Measurements from ENCODE around the gene ZBTB16.

Gene ZBTB16

GRCh38 chr11:114150671-114151070, 91.2 kb downstream of the ZBTB16 start:
- Mint-ChIP-seq H3K4me3 (no peak overlapping the region), H3K27ac (no peak overlapping the region), H3K27me3 (no peaks in the 10 kb centered on the region), H3K9me3 (no peaks in the 10 kb centered on the region), H3K36me3 (no peaks in the 10 kb centered on the region), H3K4me1 (peaks cover 44% of the 10 kb centered on the region)

DNA sequence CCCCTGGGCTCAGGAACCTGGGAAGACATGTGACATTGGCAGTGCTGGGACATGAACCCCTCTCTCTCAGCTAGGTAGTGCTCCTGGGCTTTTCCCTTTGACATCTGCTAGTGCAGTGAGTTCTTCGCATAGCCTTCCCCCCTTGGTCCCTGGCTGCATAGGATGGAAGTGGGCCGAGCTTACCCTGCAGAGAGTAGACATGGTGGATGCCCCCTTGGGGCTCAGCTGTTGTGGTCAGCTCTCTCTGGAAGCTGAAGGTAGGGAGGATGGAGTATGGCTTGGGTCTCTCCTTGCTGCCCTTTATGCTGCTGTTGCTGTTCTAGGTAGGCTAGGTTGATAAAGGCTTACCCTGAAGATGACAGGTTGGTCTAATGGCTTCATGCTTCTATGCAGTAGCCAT, 92.1 kb downstream of the ZBTB16 start:
- Mint-ChIP-seq H3K27ac (no peak overlapping the region), H3K27me3 (no peaks in the 10 kb centered on the region), H3K36me3 (no peaks in the 10 kb centered on the region), H3K4me3 (no peak overlapping the region), H3K9me3 (no peaks in the 10 kb centered on the region), H3K4me1 (peaks cover 46% of the 10 kb centered on the region)

DNA sequence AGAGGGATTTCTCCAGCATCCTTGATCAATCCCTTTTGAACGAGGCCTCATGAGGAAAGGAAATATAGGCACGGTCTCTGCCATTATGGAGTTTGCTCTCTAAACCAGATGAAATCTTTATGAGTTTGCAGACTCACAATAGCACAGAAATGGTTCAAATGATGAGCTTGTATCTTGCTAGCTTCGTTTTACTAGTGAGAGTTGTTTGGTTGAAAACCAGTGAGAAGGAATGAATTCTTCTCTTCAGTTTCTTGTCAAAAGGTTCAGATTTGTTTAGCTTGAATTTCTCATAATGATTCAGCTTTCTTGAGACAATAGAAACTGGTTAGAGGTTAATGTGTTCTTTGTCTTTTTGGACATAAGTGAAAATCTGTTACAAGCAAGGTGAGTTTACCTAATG, 92.7 kb downstream of the ZBTB16 start:
- Mint-ChIP-seq H3K9me3 (no peaks in the 10 kb centered on the region), H3K36me3 (no peaks in the 10 kb centered on the region), H3K27ac (no peak overlapping the region), H3K27me3 (no peaks in the 10 kb centered on the region), H3K4me3 (no peak overlapping the region), H3K4me1 (peaks cover 52% of the 10 kb centered on the region)

DNA sequence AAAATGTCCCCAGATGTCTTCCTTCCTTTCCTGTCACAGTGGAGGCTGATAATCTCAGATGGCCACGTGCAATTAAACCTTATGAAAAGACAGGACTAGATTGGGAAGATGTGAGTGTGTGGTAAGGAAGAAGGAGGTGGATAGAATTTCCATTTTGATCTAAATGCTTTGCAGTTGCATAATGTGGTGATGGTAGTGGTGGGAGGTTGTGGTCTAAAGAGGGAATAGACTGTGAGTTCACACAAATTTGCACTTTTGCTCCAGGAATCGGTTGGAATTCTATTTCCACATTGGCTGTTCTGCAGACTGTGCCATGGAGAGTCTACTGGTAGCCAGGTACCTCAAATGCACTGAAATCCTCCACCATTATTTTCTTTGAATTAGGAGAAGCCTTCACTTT, 93.3 kb downstream of the ZBTB16 start:
- Mint-ChIP-seq H3K4me3 (no peak overlapping the region), H3K27me3 (no peaks in the 10 kb centered on the region), H3K9me3 (no peaks in the 10 kb centered on the region), H3K27ac (no peak overlapping the region), H3K4me1 (peaks cover 56% of the 10 kb centered on the region), H3K36me3 (no peaks in the 10 kb centered on the region)

GRCh38 chr11:114153224-114153623, 93.7 kb downstream of the ZBTB16 start:
- H3K9me3 Mint-ChIP-seq = no peaks in the 10 kb centered on the region
- H3K27me3 Mint-ChIP-seq = no peaks in the 10 kb centered on the region
- H3K4me1 Mint-ChIP-seq = peaks cover 56% of the 10 kb centered on the region
- no peak overlapping the region for H3K27ac Mint-ChIP-seq
- H3K4me3 Mint-ChIP-seq = no peak overlapping the region
- no peaks in the 10 kb centered on the region for H3K36me3 Mint-ChIP-seq

DNA sequence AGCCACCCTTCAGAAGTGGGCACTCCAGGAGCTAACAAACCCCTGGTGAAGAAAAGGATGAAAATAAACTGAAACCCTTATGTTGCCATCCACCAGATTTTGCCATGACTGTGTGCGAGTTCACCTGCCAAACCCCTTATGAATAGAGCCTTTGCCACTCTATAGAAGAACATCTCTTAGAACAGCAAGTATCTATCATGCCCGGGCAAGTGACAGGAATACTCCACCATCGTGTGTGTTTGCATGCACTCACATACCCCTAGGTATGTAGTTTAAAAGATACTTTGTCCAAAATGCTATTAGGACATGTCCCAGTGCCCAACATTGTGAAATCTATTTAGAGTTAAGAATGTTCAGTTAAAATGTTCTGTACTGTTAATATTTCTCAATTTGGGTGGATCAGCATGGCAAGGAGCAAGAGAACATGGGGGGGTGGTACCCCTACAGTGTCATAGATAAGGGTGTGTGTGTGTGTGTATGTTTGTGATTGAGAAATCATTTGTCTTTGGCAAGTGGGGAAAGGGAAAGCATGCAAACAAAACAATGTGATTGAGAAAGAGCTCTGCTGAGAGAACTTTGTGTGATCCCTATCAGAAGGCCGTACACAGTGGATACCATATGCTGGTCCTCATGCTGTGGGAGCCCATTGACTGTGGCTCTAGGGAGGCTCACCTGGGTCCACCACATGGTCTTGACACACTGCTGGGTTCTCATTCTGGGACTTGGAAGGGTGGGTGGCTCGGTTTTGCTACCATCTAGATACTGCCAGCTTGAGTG, 94.9 kb downstream of the ZBTB16 start:
- Mint-ChIP-seq H3K27ac (no peak overlapping the region), H3K27me3 (no peaks in the 10 kb centered on the region), H3K4me3 (no peak overlapping the region), H3K36me3 (no peaks in the 10 kb centered on the region), H3K4me1 (peaks cover 58% of the 10 kb centered on the region), H3K9me3 (no peaks in the 10 kb centered on the region)

GRCh38 chr11:114155116-114155515, 95.6 kb downstream of the ZBTB16 start:
- peaks cover 58% of the 10 kb centered on the region for H3K4me1 Mint-ChIP-seq
- no peak overlapping the region for H3K4me3 Mint-ChIP-seq
- no peaks in the 10 kb centered on the region for H3K9me3 Mint-ChIP-seq
- H3K27me3 Mint-ChIP-seq = no peaks in the 10 kb centered on the region
- H3K36me3 Mint-ChIP-seq = no peaks in the 10 kb centered on the region
- no peak overlapping the region for H3K27ac Mint-ChIP-seq

- H3K27me3 Mint-ChIP-seq = no peaks in the 10 kb centered on the region
- H3K9me3 Mint-ChIP-seq = no peaks in the 10 kb centered on the region
- H3K27ac Mint-ChIP-seq = no peak overlapping the region
- no peak overlapping the region for H3K4me3 Mint-ChIP-seq
- H3K4me1 Mint-ChIP-seq = peaks cover 59% of the 10 kb centered on the region
- H3K36me3 Mint-ChIP-seq = no peaks in the 10 kb centered on the region
Observed at GRCh38 chr11:114156131-114156581, 96.6 kb downstream of the ZBTB16 start.

DNA sequence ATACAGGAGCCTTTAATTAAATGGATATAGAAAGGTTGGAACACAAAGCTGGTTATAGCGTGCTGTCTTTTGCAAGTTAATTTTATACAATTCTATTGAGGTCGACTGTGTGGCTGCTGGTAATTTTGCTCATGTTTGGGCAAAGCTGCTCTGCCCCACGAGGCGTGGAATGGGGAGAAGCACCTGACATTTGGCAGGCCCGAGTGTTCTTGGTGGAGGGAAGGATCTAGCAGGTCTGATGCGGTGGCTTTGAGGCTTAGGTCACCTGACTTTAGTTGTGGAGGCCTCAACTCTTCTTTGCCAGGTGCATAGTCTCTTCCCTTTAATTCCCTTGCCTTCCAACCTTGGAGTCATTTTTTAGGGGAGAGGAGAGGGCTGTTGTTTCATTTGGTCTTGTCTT, 97.3 kb downstream of the ZBTB16 start:
- Mint-ChIP-seq H3K36me3 (no peaks in the 10 kb centered on the region), H3K9me3 (no peaks in the 10 kb centered on the region), H3K4me1 (peaks cover 64% of the 10 kb centered on the region), H3K4me3 (no peak overlapping the region), H3K27me3 (no peaks in the 10 kb centered on the region), H3K27ac (no peak overlapping the region)

GRCh38 chr11:114157476-114158050, 98.1 kb downstream of the ZBTB16 start:
- H3K36me3 Mint-ChIP-seq = no peaks in the 10 kb centered on the region
- no peak overlapping the region for H3K4me3 Mint-ChIP-seq
- no peaks in the 10 kb centered on the region for H3K9me3 Mint-ChIP-seq
- no peaks in the 10 kb centered on the region for H3K27me3 Mint-ChIP-seq
- no peak overlapping the region for H3K27ac Mint-ChIP-seq
- peaks cover 64% of the 10 kb centered on the region for H3K4me1 Mint-ChIP-seq

- H3K4me1 Mint-ChIP-seq = peaks cover 68% of the 10 kb centered on the region
- no peak overlapping the region for H3K4me3 Mint-ChIP-seq
- no peaks in the 10 kb centered on the region for H3K27me3 Mint-ChIP-seq
- H3K9me3 Mint-ChIP-seq = no peaks in the 10 kb centered on the region
- no peaks in the 10 kb centered on the region for H3K36me3 Mint-ChIP-seq
- H3K27ac Mint-ChIP-seq = no peak overlapping the region
Observed at GRCh38 chr11:114158421-114158820, 98.9 kb downstream of the ZBTB16 start.

DNA sequence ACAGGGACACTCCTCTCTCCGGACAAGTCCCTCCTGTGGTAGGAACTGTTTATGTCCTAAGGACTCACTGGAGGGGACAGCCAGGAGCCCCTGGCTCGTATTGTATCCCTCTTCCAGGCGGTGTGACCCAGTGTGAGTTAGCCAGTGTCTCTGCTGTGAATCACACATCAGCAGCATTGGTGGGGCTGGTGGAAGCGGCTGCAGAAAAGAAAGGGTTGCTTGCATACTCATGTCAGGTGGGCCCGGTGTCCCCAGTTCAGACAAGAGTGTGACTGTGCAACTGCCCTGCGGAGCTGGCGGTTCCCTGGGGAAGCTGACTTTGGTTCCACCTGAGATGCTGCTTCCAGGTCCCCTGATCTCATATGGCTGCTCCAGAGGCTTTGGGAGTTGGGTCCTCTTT, 99.4 kb downstream of the ZBTB16 start:
- Mint-ChIP-seq H3K4me1 (peaks cover 73% of the 10 kb centered on the region), H3K27me3 (no peaks in the 10 kb centered on the region), H3K36me3 (no peaks in the 10 kb centered on the region), H3K9me3 (no peaks in the 10 kb centered on the region), H3K4me3 (no peak overlapping the region), H3K27ac (no peak overlapping the region)

DNA sequence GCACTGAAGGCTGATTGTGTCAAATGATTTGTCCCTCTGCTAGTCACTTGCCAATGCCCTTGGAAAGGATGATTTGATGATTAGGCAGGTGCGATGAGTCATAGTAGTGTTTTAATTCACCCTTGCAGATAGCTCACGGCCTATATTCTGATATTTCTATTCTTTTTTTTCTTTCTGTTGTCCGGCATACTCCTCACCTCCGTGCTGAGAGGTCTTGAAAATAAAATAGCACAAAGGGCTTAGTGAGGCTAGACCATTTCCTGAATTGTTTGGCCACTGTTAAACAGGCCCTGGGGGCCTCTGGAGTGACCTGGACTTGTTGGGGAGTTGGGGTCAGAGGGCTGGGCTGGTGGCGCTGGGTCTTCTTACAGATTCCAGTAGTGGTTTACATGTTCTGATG, 99.8 kb downstream of the ZBTB16 start:
- Mint-ChIP-seq H3K4me1 (peaks cover 77% of the 10 kb centered on the region), H3K27me3 (no peaks in the 10 kb centered on the region), H3K4me3 (peak overlapping the region; percentile 72), H3K36me3 (no peaks in the 10 kb centered on the region), H3K9me3 (no peaks in the 10 kb centered on the region), H3K27ac (peak overlapping the region; percentile 25)

- Mint-ChIP-seq H3K27me3 (no peaks in the 10 kb centered on the region), H3K27ac (peak overlapping the region; percentile 85), H3K4me1 (peaks cover 84% of the 10 kb centered on the region), H3K4me3 (peak overlapping the region; percentile 72), H3K9me3 (no peaks in the 10 kb centered on the region), H3K36me3 (no peaks in the 10 kb centered on the region)
Observed at GRCh38 chr11:114159802-114160632, 100.5 kb downstream of the ZBTB16 start.

DNA sequence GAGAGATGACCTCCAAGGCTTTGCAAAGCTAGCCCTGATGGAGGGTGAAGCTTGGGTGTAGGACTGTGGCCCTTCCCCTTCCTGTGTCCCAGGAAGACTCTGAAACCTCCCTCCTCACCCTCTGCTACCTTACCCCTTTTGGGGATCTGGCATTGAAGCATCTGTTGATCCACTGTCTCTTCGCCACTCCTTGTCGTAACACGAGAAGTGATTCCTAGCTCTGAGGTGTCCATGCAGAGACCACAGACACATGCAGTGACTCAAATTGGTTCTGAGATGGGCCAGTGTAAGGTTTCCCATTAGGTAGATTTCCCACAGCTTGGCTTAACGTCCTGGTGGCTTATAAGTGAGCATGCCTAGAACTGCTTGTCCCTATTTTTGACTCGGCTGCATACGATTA, 101.4 kb downstream of the ZBTB16 start:
- H3K27ac Mint-ChIP-seq = peak overlapping the region; percentile 85
- H3K27me3 Mint-ChIP-seq = no peaks in the 10 kb centered on the region
- H3K4me3 Mint-ChIP-seq = peak overlapping the region; percentile 72
- no peaks in the 10 kb centered on the region for H3K36me3 Mint-ChIP-seq
- H3K4me1 Mint-ChIP-seq = peaks cover 93% of the 10 kb centered on the region
- H3K9me3 Mint-ChIP-seq = no peaks in the 10 kb centered on the region
